GM23248 (cell line): ENCODE measurements around the gene ADGRA3.

Experiments
- EZH2 ChIP-seq: fragments of 200-600 bp; sonication (generic); IDR thresholded peaks from 2 replicates; pipeline ENCODE4 v1.6.1; 2018; ENCODE audit warnings: antibody characterized with exemption, mild to moderate bottlenecking; ENCODE audit not compliant: insufficient read depth, poor library complexity, severe bottlenecking
- EZH2phosphoT487 ChIP-seq: fragments of 200-600 bp; sonication (generic); IDR thresholded peaks from 2 replicates; pipeline ENCODE4 v1.6.1; 2018; ENCODE audit warnings: antibody characterized with exemption, moderate library complexity, mild to moderate bottlenecking, low read depth; ENCODE audit not compliant: insufficient read depth

DNA sequence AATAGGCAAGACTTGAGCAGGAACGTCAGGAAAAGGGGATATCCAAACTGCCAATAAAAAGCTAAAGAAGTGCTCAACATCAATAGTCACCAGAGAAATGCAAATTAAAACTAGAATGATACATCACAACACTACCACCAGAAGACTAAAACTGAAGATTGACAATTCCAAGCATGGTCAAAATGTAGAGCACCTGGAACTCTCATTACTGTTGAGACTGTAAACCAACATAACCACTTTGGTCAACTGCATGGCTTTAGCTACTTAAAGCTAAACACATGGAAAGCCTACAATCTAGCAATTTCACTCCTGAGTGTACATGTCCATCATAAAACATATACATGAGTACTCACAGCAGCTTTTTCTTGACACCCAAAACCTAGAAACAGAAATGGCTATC is 107.4 kb downstream of the ADGRA3 start:
- TF ChIP-seq EZH2 = no peak
- TF ChIP-seq EZH2phosphoT487 = no peak
